HUES48 (cell line): ENCODE results near the gene ANAPC1.
"Not testable (repeated sequence)": the region's sequence is repeated elsewhere in the genome, so short reads cannot be mapped to it uniquely, and the experiment has no call there.

Source experiments
- H3K27ac ChIP-seq: one replicate; pipeline ENCODE4 v1.7.0; 2013; ENCODE audit warnings: low read depth, low read length, inconsistent platforms
- H3K27me3 ChIP-seq: 2 replicates; pipeline ENCODE4 v1.6.1; 2013; ENCODE audit warnings: mild to moderate bottlenecking, low read length; ENCODE audit not compliant: control insufficient read depth, insufficient read depth
- H3K36me3 ChIP-seq: 2 replicates; pipeline ENCODE4 v1.6.1; 2013; ENCODE audit warnings: low read length; ENCODE audit not compliant: control insufficient read depth, insufficient read depth
- H3K4me1 ChIP-seq: 2 replicates; pipeline ENCODE4 v1.6.1; 2013; ENCODE audit warnings: mild to moderate bottlenecking, low read length; ENCODE audit not compliant: control insufficient read depth, insufficient read depth
- H3K4me3 ChIP-seq: 2 replicates; pipeline ENCODE4 v1.5.1; 2013; ENCODE audit warnings: mild to moderate bottlenecking, low read depth, low read length
- H3K9ac ChIP-seq: 2 replicates; pipeline ENCODE4 v1.6.1; 2013; ENCODE audit warnings: mild to moderate bottlenecking, low read depth, low read length, moderate library complexity
- H3K9me3 ChIP-seq: 2 replicates; pipeline ENCODE4 v1.6.1; 2013; ENCODE audit warnings: low read length; ENCODE audit not compliant: control insufficient read depth, insufficient read depth

ANAPC1 gene

DNA sequence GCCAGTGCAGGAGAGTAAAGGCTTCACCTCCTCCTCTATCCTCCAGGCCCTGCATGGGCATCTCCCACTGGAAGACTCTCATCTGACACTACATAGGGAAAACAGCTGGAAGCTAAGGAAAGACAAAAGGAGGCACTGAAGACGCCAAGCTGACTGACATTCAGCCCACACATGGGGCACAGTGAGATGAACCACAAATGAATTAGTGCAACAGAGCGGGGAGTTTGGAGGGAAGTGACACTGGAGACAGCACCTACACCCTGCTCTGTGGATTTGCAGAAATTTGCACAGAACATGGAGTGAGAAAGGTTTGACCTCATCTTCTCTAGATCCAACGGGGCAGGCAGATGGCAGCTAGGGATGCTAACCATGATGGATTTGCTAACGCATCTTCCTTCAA lies 119.8 kb downstream of the ANAPC1 start:
- H3K9me3 ChIP-seq, H3K9ac ChIP-seq, H3K4me3 ChIP-seq, H3K4me1 ChIP-seq, H3K27me3 ChIP-seq, H3K27ac ChIP-seq, H3K36me3 ChIP-seq: not testable (repeated sequence)

DNA sequence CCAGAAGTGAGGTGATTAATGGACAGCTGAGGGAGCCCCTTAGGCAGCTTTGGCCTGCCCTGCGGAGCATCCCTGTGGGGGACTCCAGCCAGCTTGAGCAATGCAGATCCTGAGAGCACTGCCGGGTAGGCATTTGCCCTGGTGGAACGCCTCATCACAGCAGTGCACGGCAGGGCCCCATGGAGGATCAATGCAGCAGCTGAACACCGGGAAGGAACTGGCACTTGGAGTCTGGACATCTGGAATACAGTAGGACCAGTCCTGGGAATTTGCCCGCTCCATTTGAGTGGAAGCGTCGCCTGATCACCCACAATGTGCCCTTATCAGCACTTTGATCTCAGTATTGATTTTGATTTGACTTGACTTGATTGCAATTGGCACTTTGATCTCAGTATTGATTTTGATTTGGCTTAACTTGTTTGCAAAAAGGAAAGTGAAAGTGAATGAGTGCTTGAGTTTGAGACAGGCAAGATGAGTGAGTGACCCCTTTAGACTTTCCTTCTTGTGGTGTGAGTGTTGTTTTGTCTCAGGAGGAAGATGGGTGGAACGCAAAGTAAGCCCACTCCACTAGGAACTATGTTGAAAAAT lies 123.2 kb downstream of the ANAPC1 start:
- not testable (repeated sequence) for H3K9ac ChIP-seq, H3K36me3 ChIP-seq, H3K4me1 ChIP-seq, H3K4me3 ChIP-seq, H3K27ac ChIP-seq, H3K27me3 ChIP-seq, H3K9me3 ChIP-seq

DNA sequence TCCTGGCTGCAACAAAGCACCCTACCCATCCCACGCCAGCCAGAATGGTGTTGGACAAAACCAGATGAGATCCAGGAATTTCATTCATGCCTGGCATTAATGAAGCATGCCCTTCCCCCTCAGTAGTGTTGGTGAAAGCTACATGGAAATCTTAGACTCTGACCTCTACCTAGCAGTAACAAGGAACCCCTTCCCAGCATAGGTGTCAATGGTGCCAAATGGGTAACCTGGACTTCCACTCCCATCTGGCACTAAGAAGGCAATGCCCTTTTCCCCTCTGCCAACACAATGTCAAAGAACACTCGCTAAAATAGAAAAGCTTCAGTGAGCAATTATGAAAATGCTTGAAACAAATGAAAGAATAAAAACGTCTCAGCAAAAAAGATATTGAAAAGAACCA lies 131.5 kb downstream of the ANAPC1 start:
- H3K4me3 ChIP-seq, H3K27me3 ChIP-seq, H3K9me3 ChIP-seq, H3K27ac ChIP-seq, H3K9ac ChIP-seq, H3K36me3 ChIP-seq, H3K4me1 ChIP-seq: not testable (repeated sequence)

DNA sequence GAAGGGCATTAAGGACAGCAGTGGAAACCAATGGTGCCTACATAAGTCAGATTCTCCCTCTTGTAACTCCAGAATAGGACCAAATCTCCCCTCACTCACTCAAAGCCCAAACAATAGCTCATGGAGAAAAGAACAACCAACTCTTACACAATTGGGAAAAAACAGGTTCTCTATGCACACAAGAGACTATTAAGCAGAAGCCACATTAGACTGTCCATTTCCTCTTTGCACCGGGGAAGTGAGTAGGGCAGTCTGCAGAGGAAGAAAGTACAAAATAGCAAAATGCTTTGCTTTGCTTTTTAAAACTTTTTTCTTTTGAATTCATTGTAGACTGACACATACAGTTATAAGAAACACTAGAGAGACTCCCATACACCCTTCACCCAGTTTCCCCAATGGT lies 133.4 kb downstream of the ANAPC1 start:
- H3K4me1 ChIP-seq, H3K36me3 ChIP-seq, H3K9ac ChIP-seq, H3K9me3 ChIP-seq, H3K4me3 ChIP-seq, H3K27ac ChIP-seq, H3K27me3 ChIP-seq: not testable (repeated sequence)

DNA sequence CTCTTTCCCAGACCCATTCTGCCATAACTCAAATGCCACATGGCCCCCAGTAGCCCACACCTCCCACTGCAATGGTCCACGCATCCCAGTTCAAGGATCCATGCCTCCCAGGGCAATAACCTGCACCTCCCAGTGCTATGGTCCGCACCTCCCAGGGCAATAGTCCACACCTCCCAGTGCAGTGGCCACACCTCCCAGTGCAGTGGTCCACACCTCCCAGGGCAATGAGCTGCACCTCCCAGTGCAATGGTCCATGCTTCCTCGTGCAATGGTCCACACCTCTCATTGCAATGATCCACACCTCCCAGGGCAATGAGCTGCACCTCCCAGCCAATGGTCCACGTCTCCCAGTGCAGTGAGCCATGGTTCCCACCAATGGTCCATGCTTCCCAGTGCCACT lies 135.6 kb downstream of the ANAPC1 start:
- H3K27me3 ChIP-seq, H3K27ac ChIP-seq, H3K36me3 ChIP-seq, H3K9ac ChIP-seq, H3K9me3 ChIP-seq, H3K4me3 ChIP-seq, H3K4me1 ChIP-seq: not testable (repeated sequence)

DNA sequence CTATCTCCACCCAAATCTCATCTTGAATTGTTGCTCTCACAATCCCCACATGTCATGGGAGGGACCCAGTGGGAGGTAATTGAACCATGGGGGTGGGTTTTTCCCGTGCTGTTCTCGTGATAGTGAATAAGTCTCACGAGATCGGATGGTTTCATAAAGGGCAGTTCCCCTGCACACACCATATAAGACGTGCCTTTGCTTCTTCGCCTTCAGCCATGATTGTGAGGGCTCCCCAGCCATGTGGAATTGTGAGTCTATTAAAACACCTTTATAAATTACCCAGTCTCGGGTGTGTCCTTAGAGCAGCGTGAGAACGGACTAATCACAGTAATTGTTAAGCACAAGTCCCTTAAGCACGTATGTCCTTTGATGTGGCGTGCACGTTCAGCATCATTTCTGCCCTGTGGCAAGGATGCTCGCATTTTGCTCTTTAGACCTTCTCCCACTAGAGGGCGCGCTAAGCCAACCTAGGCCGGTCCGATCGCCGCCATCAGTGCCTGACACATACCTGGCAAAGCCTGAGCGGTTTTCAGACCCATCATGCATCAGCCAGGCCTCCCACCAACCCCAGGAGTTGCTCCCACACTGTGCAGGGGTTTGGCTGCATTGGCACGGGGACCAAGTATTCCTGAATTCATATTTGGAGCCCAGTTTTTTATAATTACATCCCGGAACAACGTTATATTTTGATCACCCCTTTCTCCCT lies 136.4 kb downstream of the ANAPC1 start:
- not testable (repeated sequence) for H3K4me3 ChIP-seq, H3K9ac ChIP-seq, H3K9me3 ChIP-seq, H3K4me1 ChIP-seq, H3K27ac ChIP-seq, H3K27me3 ChIP-seq, H3K36me3 ChIP-seq

DNA sequence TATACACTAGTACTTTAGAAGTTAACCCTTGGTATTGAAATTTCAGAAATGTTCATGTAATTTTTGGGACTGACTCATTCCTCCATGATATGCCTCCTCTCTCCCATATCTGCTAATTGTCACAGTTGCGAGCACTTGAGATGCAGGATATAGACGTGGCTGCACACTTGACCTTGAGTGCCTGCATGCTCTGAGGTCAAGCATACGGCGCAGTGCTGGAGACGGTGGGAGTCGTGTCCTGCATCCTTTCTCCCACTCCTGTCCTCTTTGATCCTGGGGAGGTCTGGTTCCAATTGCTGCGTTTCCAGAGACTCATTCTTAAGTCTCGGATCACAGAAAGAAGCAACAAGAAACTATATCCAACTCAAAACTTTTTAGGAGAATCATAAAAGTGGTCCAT lies 139.2 kb downstream of the ANAPC1 start:
- H3K36me3 ChIP-seq, H3K4me1 ChIP-seq, H3K27me3 ChIP-seq, H3K27ac ChIP-seq, H3K4me3 ChIP-seq, H3K9ac ChIP-seq, H3K9me3 ChIP-seq: not testable (repeated sequence)

DNA sequence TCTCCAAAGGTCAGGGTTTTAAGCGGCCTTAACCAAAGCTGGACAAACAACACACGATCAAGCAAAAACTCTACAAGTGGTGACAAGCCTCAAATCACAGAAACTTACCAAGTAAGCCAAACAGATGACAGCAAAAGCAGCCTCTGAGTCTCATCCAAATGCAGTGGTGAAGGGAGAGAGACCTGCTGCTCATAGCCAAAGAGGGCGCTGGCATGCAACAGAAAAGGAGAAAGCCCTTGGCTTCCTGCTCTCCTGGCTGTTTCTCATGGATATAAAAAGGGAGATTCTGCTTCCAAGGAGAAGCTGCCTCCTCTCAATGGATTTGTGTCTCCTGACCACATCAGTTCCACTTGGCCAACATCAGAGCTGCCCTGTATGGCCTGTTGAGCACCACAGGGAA lies 142.5 kb downstream of the ANAPC1 start:
- H3K4me1 ChIP-seq, H3K27me3 ChIP-seq, H3K36me3 ChIP-seq, H3K27ac ChIP-seq, H3K9ac ChIP-seq, H3K4me3 ChIP-seq, H3K9me3 ChIP-seq: not testable (repeated sequence)

DNA sequence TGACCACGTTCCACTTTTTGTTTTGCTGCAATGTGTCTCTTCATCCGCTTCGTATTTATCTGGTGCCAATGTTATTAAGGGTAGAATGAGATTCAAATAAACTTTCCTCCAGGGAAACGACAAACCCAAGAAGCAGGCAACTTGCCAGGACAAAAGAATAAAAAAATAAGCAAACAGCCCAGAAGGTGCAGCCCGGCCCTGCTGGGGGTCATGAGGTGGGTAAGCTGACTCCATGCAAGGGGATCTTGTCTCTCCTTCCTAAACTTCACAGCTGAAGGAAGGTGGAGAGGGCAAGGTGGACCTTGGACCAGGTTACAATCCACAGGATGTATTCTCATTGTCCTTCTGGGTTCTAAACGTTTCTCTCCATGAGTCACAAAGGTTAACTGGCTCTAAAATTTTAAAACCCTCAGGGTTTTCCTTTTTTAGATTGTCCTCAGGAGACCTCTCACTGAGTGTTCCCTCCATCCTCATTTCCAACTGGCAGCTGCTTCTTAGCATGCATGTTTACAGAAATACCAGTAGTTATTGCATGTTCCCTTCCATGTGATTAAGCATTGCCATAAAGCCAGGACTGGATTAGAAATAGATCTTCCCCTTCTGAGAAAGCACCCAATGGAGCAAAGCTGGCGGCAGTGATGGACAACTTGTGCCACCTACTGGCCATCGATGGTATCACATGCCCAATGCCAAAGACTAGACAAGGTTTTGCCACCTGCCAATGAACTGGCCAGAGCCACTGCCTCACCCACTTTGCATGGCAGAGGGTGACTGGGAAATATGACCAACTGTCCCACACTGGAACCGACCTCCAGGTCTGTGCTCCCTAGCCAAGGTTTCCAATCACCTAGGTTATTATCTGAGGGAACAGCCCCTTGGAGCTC lies 147.9 kb downstream of the ANAPC1 start:
- H3K27ac ChIP-seq, H3K4me1 ChIP-seq, H3K36me3 ChIP-seq: not testable (repeated sequence)

DNA sequence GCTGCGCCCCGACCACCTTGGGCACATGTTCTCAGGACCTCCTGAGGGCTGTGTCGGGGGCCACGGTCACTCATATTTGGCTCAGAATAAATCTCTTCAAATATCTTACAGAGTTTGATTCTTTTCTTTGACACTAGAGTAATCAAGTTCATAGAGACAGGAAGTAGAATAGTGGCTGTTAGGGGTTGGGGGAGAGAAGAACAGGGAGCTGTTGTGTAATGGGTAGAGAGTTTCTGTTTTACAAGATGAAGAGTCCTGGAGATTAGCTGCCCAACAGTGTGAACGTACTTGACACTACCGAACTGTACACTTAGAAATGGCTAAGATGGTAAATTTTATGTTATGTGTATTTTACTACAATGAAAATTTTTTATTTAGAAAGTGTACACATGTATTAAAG lies 148.6 kb downstream of the ANAPC1 start:
- not testable (repeated sequence) for H3K4me1 ChIP-seq, H3K4me3 ChIP-seq, H3K27me3 ChIP-seq, H3K9me3 ChIP-seq, H3K9ac ChIP-seq, H3K36me3 ChIP-seq, H3K27ac ChIP-seq

More for the DNA sequence above, 147.9 kb downstream of the ANAPC1 start:
- H3K4me3 ChIP-seq, H3K9ac ChIP-seq, H3K9me3 ChIP-seq, H3K27me3 ChIP-seq: not testable (repeated sequence)

DNA sequence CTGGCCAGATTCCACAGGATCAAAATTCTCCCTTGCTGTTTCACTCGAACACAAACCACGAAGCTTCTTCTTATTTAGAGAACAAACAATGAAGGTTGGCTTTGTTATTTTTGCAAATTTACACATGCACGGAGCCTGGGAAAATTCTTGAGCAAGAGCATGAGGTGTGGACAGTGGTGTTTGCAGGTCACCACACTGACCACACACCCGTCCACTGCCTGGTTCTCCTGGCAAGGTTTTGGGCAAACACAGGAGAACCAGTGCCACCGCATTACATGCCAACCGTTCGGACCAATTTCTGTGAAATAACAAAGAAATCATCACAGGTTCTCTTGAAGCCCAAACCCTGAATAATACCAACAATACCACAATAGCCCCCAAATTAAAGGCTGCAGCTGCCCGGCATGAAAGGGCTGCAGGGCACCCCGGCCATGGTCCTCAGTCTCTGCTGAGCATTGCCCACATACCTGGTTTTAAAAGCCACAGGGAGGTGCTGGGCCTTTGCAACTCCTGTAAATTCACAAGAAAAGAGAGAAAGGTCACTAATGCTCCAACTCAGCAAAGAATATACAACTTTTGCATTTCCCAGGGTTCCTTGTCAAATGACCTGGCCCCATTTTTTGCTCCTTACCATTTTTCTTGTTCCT lies 154.1 kb downstream of the ANAPC1 start:
- not testable (repeated sequence) for H3K9ac ChIP-seq, H3K9me3 ChIP-seq, H3K36me3 ChIP-seq

More for the DNA sequence above, 154.1 kb downstream of the ANAPC1 start:
- not testable (repeated sequence) for H3K27me3 ChIP-seq, H3K27ac ChIP-seq, H3K4me1 ChIP-seq, H3K4me3 ChIP-seq
